Suprapubic skin (tissue), 4 donors: Measurements from ENCODE around the gene ITPRID2.

Experiments
- CTCF ChIP-seq, 2 donors: fragments of 200-600 bp in 1 of 2; fragments of 450-650 bp in 1 of 2; sonication (generic) in 1 of 2; IDR thresholded peaks; one replicate each; pipeline ENCODE4 v1.5.1; 2016 to 2019; ENCODE audit warnings: antibody characterized with exemption in 2 of 2, mild to moderate bottlenecking in 1 of 2, moderate library complexity in 1 of 2
- EP300 ChIP-seq: sonication (generic); formaldehyde crosslinking; IDR thresholded peaks from one replicate; pipeline ENCODE4 v1.6.1; 2017; ENCODE audit warnings: antibody characterized with exemption
- POLR2A ChIP-seq, 2 donors: fragments of 450-650 bp; IDR thresholded peaks; one replicate each; pipeline ENCODE4 v1.6.1; 2017; ENCODE audit warnings: antibody characterized with exemption in 2 of 2, mild to moderate bottlenecking in 2 of 2, moderate library complexity in 2 of 2
- POLR2AphosphoS5 ChIP-seq, 3 donors: sonication (generic); formaldehyde crosslinking; IDR thresholded peaks; one replicate each; pipeline ENCODE4 v1.6.1; 2017; ENCODE audit warnings: antibody characterized with exemption in 3 of 3

DNA sequence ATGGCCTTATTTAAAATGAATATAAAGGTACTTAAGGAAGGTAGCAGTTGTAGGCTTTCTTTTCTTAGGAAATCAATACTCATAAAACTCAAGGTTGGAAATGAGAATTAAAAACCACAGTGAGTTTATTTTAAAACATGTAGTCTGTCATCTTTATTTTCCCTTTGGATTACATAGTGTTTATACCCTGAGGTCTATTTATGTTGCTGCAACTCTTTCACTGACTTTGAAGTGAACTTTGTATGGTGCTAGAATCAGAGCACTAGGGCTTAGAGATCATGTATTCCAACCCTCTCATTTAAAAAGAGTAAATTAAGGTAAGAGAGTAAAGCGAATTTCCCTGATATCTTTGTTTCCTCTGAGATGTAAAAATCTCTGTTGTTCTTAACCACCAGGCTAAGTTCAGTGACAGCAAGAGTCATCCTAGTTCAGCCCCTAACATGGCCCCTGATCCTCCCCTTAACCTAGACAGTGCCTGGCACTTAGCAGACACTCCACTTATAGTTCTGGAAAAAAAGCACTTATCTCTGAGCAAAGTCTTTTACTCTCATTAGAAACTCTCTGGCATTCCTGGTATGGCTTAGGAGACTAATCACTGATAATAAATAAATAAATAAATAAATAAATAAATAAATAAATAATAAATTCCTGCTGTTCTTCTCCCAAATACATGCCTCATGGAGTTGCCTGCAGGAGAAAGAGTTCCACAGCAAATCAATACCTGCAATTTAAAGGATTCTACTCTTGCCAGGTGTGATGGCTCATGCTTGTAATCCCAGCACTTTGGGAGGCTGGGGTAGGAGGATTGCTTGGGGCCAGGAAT lies 61.1 kb downstream of the ITPRID2 start:
- TF ChIP-seq POLR2A (IDR thresholded peaks at IDR 0.05): no peak
- TF ChIP-seq POLR2AphosphoS5 (IDR thresholded peaks at IDR 0.05): no peak
- no peak for TF ChIP-seq CTCF (IDR thresholded peaks at IDR 0.05)
- TF ChIP-seq EP300: no peak
